Hepatocyte (in vitro differentiated cells): ENCODE data around the gene ADH5. TPM values are rescaled to one million over a fixed set of nuclear protein-coding genes. Genes with fewer than 3 reads are reported as not detected.
"Not testable (repeated sequence)": the region's sequence is repeated elsewhere in the genome, so short reads cannot be mapped to it uniquely, and the experiment has no call there.

Experiments used
- DNase-seq: peaks from one replicate; pipeline ENCODE4 v3.0.0-alpha.2; 2016; ENCODE audit warnings: low spot score
- H2AFZ ChIP-seq: fragments of 200-600 bp; sonication (generic); 2 replicates; pipeline ENCODE4 v1.6.0; 2016; ENCODE audit warnings: antibody characterized with exemption, mild to moderate bottlenecking
- H3K27ac ChIP-seq: fragments of 200-600 bp; sonication (generic); 2 replicates; pipeline ENCODE4 v1.5.1; 2016; ENCODE audit warnings: mild to moderate bottlenecking
- H3K27me3 ChIP-seq: fragments of 200-600 bp; sonication (generic); 2 replicates; pipeline ENCODE4 v1.6.1; 2016
- H3K36me3 ChIP-seq: fragments of 200-600 bp; sonication (generic); replicated peaks from 2 replicates; pipeline ENCODE4 v1.5.1; 2016; ENCODE audit warnings: low read depth; ENCODE audit not compliant: insufficient read depth
- H3K4me1 ChIP-seq: fragments of 200-600 bp; sonication (generic); 2 replicates; pipeline ENCODE4 v1.5.1; 2016; ENCODE audit warnings: mild to moderate bottlenecking, moderate library complexity; ENCODE audit not compliant: insufficient read depth
- H3K4me2 ChIP-seq: fragments of 200-600 bp; sonication (generic); 2 replicates; pipeline ENCODE4 v1.6.0; 2016
- H3K4me3 ChIP-seq: fragments of 200-600 bp; sonication (generic); 2 replicates; pipeline ENCODE4 v1.5.1; 2016; ENCODE audit warnings: mild to moderate bottlenecking
- H3K79me2 ChIP-seq: fragments of 200-600 bp; sonication (generic); 2 replicates; pipeline ENCODE4 v1.6.0; 2017; ENCODE audit warnings: mild to moderate bottlenecking
- H3K9me2 ChIP-seq: fragments of 200-600 bp; sonication (generic); replicated peaks from 2 replicates; pipeline ENCODE4 v1.6.0; 2017; ENCODE audit warnings: mild to moderate bottlenecking; ENCODE audit not compliant: insufficient read depth
- H3K9me3 ChIP-seq: fragments of 200-600 bp; sonication (generic); 2 replicates; pipeline ENCODE4 v1.5.1; 2016; ENCODE audit warnings: low read depth, mild to moderate bottlenecking
- H4K20me1 ChIP-seq: fragments of 200-600 bp; sonication (generic); 2 replicates; pipeline ENCODE4 v1.6.0; 2016; ENCODE audit warnings: mild to moderate bottlenecking; ENCODE audit not compliant: insufficient read depth, poor library complexity, severe bottlenecking
- CTCF ChIP-seq: fragments of 200-600 bp; sonication (generic); IDR thresholded peaks from 2 replicates; pipeline ENCODE4 v1.5.1; 2016; ENCODE audit warnings: antibody characterized with exemption, mild to moderate bottlenecking; ENCODE audit not compliant: poor library complexity
- EZH2 ChIP-seq: fragments of 200-600 bp; sonication (generic); IDR thresholded peaks from 2 replicates; pipeline ENCODE4 v1.6.1; 2016; ENCODE audit warnings: antibody characterized with exemption, mild to moderate bottlenecking, borderline replicate concordance
- EZH2phosphoT487 ChIP-seq: fragments of 200-600 bp; sonication (generic); IDR thresholded peaks from one replicate; pipeline ENCODE4 v1.6.1; 2018; ENCODE audit warnings: antibody characterized with exemption, mild to moderate bottlenecking, low read depth, moderate library complexity; ENCODE audit not compliant: unreplicated experiment, severe bottlenecking
- WGBS: methylation state at CpG from one replicate; pipeline ENCODE4 v1.1.6; 2016; ENCODE audit warnings: low lambda C conversion rate; ENCODE audit errors: missing lambda C conversion rate; 5-methylcytosine and 5-hydroxymethylcytosine counted together
- polyA plus RNA-seq: library from polyadenylated mRNA; unstranded; fragments of >200 nt; fragmentation: Nextera tagmentation; extraction: Ambion mirVana; gene quantifications from 2 replicates; pipeline ENCODE4 v1.2.1, GENCODE V29; 2016
- total RNA-seq: library from RNA; depleted of rRNA; stranded (reverse); fragments of >200 nt; gene quantifications from 2 replicates; pipeline ENCODE4 v1.2.3, GENCODE V29; 2014

The ADH5 gene
- total and polyA plus RNA-seq, 2 experiments from 2014 or later: 149 to 200 TPM

DNA sequence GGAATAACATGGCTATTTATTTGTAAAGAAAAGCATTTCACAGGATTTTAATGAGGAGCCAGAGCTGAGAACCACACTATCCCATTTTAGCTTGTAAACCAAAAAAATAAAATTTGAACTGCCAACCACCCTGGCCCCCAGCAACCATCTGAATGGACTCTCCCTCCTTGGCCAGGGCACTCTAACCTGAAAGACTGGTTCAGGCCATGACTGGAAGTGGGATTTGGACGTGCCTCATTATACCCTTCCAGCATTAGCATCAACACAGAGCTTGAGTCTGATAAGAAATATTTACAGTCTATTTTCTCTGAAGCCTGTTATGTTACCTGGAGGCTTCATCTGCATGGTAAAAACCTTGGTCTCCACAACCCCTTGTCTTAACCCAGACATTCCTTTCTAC lies 63.1 kb downstream of the ADH5 start:
- TF ChIP-seq CTCF (no peak), EZH2phosphoT487 (no peak), EZH2 (no peak)
- WGBS: 52% methylated on average over 1 of the region's 1 CpG
- H3K79me2 ChIP-seq: peaks cover 87% of the 10 kb centered on the region
- H3K4me2 ChIP-seq: no peak overlapping the region
- peak overlapping the region; percentile 87 for H3K27ac ChIP-seq
- H2AFZ ChIP-seq: no peak overlapping the region
- no peaks in the 10 kb centered on the region for H3K27me3 ChIP-seq
- H3K9me2 ChIP-seq: no peaks in the 10 kb centered on the region
- H4K20me1 ChIP-seq: no peaks in the 10 kb centered on the region
- no peaks in the 10 kb centered on the region for H3K9me3 ChIP-seq
- DNase-seq: no peak
- no peaks in the 10 kb centered on the region for H3K36me3 ChIP-seq
- H3K4me1 ChIP-seq: peaks cover 23% of the 10 kb centered on the region
- no peak overlapping the region for H3K4me3 ChIP-seq

- Histone ChIP-seq H3K79me2 (peaks cover 87% of the 10 kb centered on the region), H2AFZ (no peak overlapping the region), H3K4me2 (peak overlapping the region; percentile 60), H3K36me3 (no peaks in the 10 kb centered on the region), H4K20me1 (no peaks in the 10 kb centered on the region), H3K4me3 (no peak overlapping the region), H3K9me2 (no peaks in the 10 kb centered on the region), H3K4me1 (peaks cover 23% of the 10 kb centered on the region), H3K9me3 (no peaks in the 10 kb centered on the region), H3K27ac (peak overlapping the region; percentile 87), H3K27me3 (no peaks in the 10 kb centered on the region)
- DNase-seq: no peak
- 88% methylated on average over 7 of the region's 7 CpGs for WGBS
- TF ChIP-seq CTCF: no peak
- TF ChIP-seq EZH2phosphoT487: no peak
- no peak for TF ChIP-seq EZH2
Measured at GRCh38 chr4:99024481-99025275, 63.9 kb downstream of the ADH5 start.

GRCh38 chr4:99023800-99024251 lies 64.8 kb downstream of the ADH5 start:
- H4K20me1 ChIP-seq, H3K4me3 ChIP-seq, H2AFZ ChIP-seq, H3K9me3 ChIP-seq, DNase-seq, H3K36me3 ChIP-seq, H3K9me2 ChIP-seq, H3K27me3 ChIP-seq: not testable (repeated sequence)
- 61% methylated on average over 10 of the region's 10 CpGs for WGBS
- peaks cover 23% of the 10 kb centered on the region for H3K4me1 ChIP-seq
- H3K27ac ChIP-seq: peak overlapping the region; percentile 87
- H3K4me2 ChIP-seq: peak overlapping the region; percentile 60
- H3K79me2 ChIP-seq: peaks cover 89% of the 10 kb centered on the region

DNA sequence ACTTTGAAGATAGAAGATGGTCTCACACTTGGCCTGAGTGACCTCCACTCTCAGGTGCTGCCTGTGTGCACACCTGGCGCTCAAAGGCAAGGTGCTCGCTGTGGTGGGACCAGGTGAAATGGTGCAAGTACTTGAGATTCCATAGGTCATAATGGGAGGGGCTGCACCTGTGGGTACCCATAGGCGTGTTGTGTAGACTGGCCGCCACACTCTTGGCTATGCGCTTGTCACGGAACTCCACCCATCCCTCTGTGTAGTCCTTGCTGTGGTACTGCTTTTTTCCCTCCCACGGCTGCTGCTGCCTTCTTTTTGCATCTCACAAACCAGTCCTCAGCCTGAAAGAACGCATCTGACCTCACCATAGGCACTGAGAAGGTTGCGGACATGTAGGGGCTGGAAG lies 66.0 kb downstream of the ADH5 start:
- Histone ChIP-seq H3K27me3 (no peaks in the 10 kb centered on the region), H3K9me2 (no peaks in the 10 kb centered on the region), H4K20me1 (no peaks in the 10 kb centered on the region), H3K4me1 (peaks cover 23% of the 10 kb centered on the region), H3K79me2 (peaks cover 95% of the 10 kb centered on the region), H3K4me2 (no peak overlapping the region), H3K9me3 (no peaks in the 10 kb centered on the region), H2AFZ (no peak overlapping the region), H3K4me3 (no peak overlapping the region), H3K36me3 (no peaks in the 10 kb centered on the region), H3K27ac (no peak overlapping the region)
- TF ChIP-seq EZH2 (no peak), EZH2phosphoT487 (no peak), CTCF (no peak)
- no peak for DNase-seq
- WGBS: 89% methylated on average over 9 of the region's 9 CpGs
